ENCODE measurements around the gene PLEKHM3. TPM values are rescaled to one million over a fixed set of nuclear protein-coding genes. Genes with fewer than 3 reads are reported as not detected.

Gene PLEKHM3
- total and polyA plus RNA-seq, 2 of the 13 experiments (the other 11 are each of a cell fraction or from before 2014, with no cell fraction given): 4.5 to 4.7 TPM

DNA sequence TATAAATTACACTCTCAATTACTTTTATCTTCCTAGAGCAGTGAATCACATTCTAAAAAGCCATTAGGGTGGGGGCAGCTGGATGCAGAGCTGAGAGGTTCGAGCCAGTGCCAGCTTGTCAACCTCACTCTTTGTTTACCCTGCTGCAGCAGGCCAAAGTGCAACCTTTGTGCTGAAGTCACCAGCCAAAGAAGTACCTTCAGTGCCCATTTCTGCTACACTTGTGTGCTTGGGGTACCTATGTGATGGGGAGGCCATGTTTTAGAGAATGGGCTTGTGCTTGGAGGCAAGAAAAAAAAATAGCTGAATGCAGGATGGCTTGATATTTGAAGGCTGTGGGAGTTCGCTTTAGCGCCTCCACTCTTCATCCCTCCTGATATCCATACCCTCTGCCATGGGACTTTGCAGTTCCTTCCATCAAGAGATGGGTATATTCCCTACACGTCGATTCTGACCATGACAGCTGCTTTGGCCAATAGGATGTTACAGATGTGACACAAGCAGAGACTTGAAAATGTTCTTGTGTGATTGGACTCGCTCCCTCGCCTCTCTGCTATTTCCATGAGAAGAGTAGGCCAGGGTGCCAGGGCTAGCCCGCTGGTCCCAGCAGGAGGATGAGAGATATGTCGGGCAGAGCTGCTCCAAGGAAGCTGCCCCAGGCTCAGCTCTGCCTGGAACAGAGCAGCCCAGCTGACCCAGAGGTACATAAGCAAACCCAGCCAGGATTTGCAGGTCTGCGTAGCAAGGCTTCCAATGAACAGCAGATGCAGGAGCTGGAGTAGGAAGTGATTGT is 242.9 kb downstream of the PLEKHM3 start (continued):
- TF ChIP-seq ZIK1 (CRISPR knock-in tag; IDR thresholded peaks at IDR 0.05; ENCODE audit: borderline replicate concordance, low read depth) (no peak; the same call in 1 of the 2 replicates), ZNF34 (CRISPR knock-in tag; IDR thresholded peaks at IDR 0.05; ENCODE audit: borderline replicate concordance) (no peak), ZNF790 (CRISPR knock-in tag; IDR thresholded peaks at IDR 0.05; ENCODE audit: borderline replicate concordance) (no peak), GATAD2A (CRISPR knock-in tag; IDR thresholded peaks at IDR 0.05) (peak; percentile 97), MIER3 (CRISPR knock-in tag; IDR thresholded peaks at IDR 0.05; ENCODE audit: borderline replicate concordance) (no peak; the same call in 1 of the 2 replicates), KLF13 (CRISPR knock-in tag; IDR thresholded peaks at IDR 0.05) (no peak), TARDBP (CRISPR knock-in tag; IDR thresholded peaks at IDR 0.05) (no peak; the same call in 1 of the 2 replicates), ZNF724P (CRISPR knock-in tag; IDR thresholded peaks at IDR 0.05; ENCODE audit: borderline replicate concordance) (0 out of 2 replicates have a peak, but pooled peaks have one; percentile 54), HNF1B (CRISPR knock-in tag; IDR thresholded peaks at IDR 0.05) (peak; percentile 71; the same call in 1 of the 2 replicates), ZNF446 (CRISPR knock-in tag; IDR thresholded peaks at IDR 0.05) (no peak), PTBP1 (IDR thresholded peaks at IDR 0.05; ENCODE audit: low read depth, low read length, poor library complexity, severe bottlenecking) (no peak), ZBTB26 (CRISPR knock-in tag; IDR thresholded peaks at IDR 0.05; ENCODE audit: borderline replicate concordance) (peak; percentile 23), EEA1 (CRISPR knock-in tag; IDR thresholded peaks at IDR 0.05; ENCODE audit: borderline replicate concordance) (0 out of 2 replicates have a peak, but pooled peaks have one; percentile 64), ZMYM2 (CRISPR knock-in tag; IDR thresholded peaks at IDR 0.05) (0 out of 2 replicates have a peak, but pooled peaks have one; percentile 14), U2AF2 (IDR thresholded peaks at IDR 0.05; ENCODE audit: low read depth, low read length) (no peak), ONECUT2 (CRISPR knock-in tag; IDR thresholded peaks at IDR 0.05) (no peak), MED8 (CRISPR knock-in tag; IDR thresholded peaks at IDR 0.05; ENCODE audit: insufficient replicate concordance) (no peak), SNAPC2 (CRISPR knock-in tag; IDR thresholded peaks at IDR 0.05) (no peak), ZNF296 (CRISPR knock-in tag; conservative IDR thresholded peaks at IDR 0.05) (no peak), GATAD1 (CRISPR knock-in tag; IDR thresholded peaks at IDR 0.05) (no peak), ZNF766 (CRISPR knock-in tag; IDR thresholded peaks at IDR 0.05; ENCODE audit: borderline replicate concordance) (no peak), AKAP8 (CRISPR knock-in tag; IDR thresholded peaks at IDR 0.05) (0 out of 2 replicates have a peak, but pooled peaks have one; percentile 58), YY1 (IDR thresholded peaks at IDR 0.05; ENCODE audit: insufficient read depth, insufficient replicate concordance, low read depth, low read length) (no peak)
- TF ChIP-seq, protein P1, sequence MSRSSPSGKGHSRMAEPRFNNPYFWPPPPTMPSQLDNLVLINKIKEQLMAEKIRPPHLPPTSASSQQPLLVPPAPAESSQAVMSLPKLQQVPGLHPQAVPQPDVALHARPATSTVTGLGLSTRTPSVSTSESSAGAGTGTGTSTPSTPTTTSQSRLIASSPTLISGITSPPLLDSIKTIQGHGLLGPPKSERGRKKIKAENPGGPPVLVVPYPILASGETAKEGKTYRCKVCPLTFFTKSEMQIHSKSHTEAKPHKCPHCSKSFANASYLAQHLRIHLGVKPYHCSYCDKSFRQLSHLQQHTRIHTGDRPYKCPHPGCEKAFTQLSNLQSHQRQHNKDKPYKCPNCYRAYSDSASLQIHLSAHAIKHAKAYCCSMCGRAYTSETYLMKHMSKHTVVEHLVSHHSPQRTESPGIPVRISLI (CRISPR knock-in tag; IDR thresholded peaks at IDR 0.05; ENCODE audit: borderline replicate concordance): peak; percentile 47; the same call in 1 of the 2 replicates
- TF ChIP-seq, protein P2, sequence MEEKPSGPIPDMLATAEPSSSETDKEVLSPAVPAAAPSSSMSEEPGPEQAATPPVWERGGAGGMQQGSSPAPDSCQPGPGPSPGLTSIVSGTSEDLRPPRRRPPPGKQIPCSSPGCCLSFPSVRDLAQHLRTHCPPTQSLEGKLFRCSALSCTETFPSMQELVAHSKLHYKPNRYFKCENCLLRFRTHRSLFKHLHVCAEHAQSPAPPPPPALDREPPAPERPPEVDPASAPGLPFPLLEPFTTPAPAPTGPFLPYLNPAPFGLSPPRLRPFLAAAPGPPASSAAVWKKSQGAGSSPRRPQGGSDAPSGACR (CRISPR knock-in tag; IDR thresholded peaks at IDR 0.05): 0 out of 2 replicates have a peak, but pooled peaks have one; percentile 42

Data from HepG2 (cell line).